ENCODE data around the gene RXFP1.

The RXFP1 gene

GRCh38 chr4:158624889-158625478 lies 103.3 kb downstream of the RXFP1 start:
- TF ChIP-seq CTCF (IDR thresholded peaks at IDR 0.05; ENCODE audit: borderline replicate concordance, extremely low read depth, low read length, poor library complexity, severe bottlenecking) (peak; percentile 65), EZH2 (IDR thresholded peaks at IDR 0.05; ENCODE audit: borderline replicate concordance, low read depth, low read length, severe bottlenecking) (no peak)
- H3K9ac ChIP-seq (ENCODE audit: low read depth, low read length) = no peak overlapping the region
- H3K27ac ChIP-seq (ENCODE audit: low read length) = no peak overlapping the region
- no peaks in the 10 kb centered on the region for H3K4me1 ChIP-seq (ENCODE audit: insufficient read depth, low read length)
- no peak for DNase-seq
- no peaks in the 10 kb centered on the region for H3K79me2 ChIP-seq (ENCODE audit: insufficient read depth, low read length)
- no peaks in the 10 kb centered on the region for H3K36me3 ChIP-seq (ENCODE audit: insufficient read depth, low read length)
- no peak overlapping the region for H2AFZ ChIP-seq (ENCODE audit: low read depth, low read length)
- no peaks in the 10 kb centered on the region for H3K9me3 ChIP-seq (ENCODE audit: insufficient read depth, low read length, severe bottlenecking)
- H3K4me3 ChIP-seq (ENCODE audit: low read depth in 1 of 2, low read length in 2 of 2) = no peak overlapping the region
- no peaks in the 10 kb centered on the region for H4K20me1 ChIP-seq (ENCODE audit: insufficient read depth, low read length)
- ATAC-seq (ENCODE audit: insufficient read depth, low read depth) = 0 out of 3 replicates have a peak, but pooled peaks have one; percentile 49
- H3K27me3 ChIP-seq (ENCODE audit: insufficient read depth, low read length, poor library complexity) = no peaks in the 10 kb centered on the region
- H3K4me2 ChIP-seq (ENCODE audit: insufficient read depth, low read length) = no peak overlapping the region

- Histone ChIP-seq H3K4me1 (ENCODE audit: insufficient read depth, low read length) (no peaks in the 10 kb centered on the region), H3K4me2 (ENCODE audit: insufficient read depth, low read length) (no peak overlapping the region), H3K79me2 (ENCODE audit: insufficient read depth, low read length) (no peaks in the 10 kb centered on the region), H3K36me3 (ENCODE audit: insufficient read depth, low read length) (no peaks in the 10 kb centered on the region), H3K9ac (ENCODE audit: low read depth, low read length) (no peak overlapping the region), H3K9me3 (ENCODE audit: insufficient read depth, low read length, severe bottlenecking) (no peaks in the 10 kb centered on the region), H3K4me3 (ENCODE audit: low read depth in 1 of 2, low read length in 2 of 2) (no peak overlapping the region), H3K27me3 (ENCODE audit: insufficient read depth, low read length, poor library complexity) (no peaks in the 10 kb centered on the region), H4K20me1 (ENCODE audit: insufficient read depth, low read length) (no peaks in the 10 kb centered on the region), H2AFZ (ENCODE audit: low read depth, low read length) (no peak overlapping the region), H3K27ac (ENCODE audit: low read length) (no peak overlapping the region)
- DNase-seq = no peak
- TF ChIP-seq EZH2 (IDR thresholded peaks at IDR 0.05; ENCODE audit: borderline replicate concordance, low read depth, low read length, severe bottlenecking) (no peak), CTCF (IDR thresholded peaks at IDR 0.05; ENCODE audit: borderline replicate concordance, extremely low read depth, low read length, poor library complexity, severe bottlenecking) (no peak)
- no peak for ATAC-seq (ENCODE audit: insufficient read depth, low read depth)
These were observed 103.9 kb downstream of the RXFP1 start for GRCh38 chr4:158625544-158625943.

- Histone ChIP-seq H3K27ac (ENCODE audit: low read length) (no peak overlapping the region), H3K27me3 (ENCODE audit: insufficient read depth, low read length, poor library complexity) (no peaks in the 10 kb centered on the region), H2AFZ (ENCODE audit: low read depth, low read length) (no peak overlapping the region), H3K4me2 (ENCODE audit: insufficient read depth, low read length) (no peak overlapping the region), H3K36me3 (ENCODE audit: insufficient read depth, low read length) (no peaks in the 10 kb centered on the region), H3K4me1 (ENCODE audit: insufficient read depth, low read length) (no peaks in the 10 kb centered on the region), H3K9ac (ENCODE audit: low read depth, low read length) (no peak overlapping the region), H3K79me2 (ENCODE audit: insufficient read depth, low read length) (no peaks in the 10 kb centered on the region), H4K20me1 (ENCODE audit: insufficient read depth, low read length) (no peaks in the 10 kb centered on the region), H3K4me3 (ENCODE audit: low read depth in 1 of 2, low read length in 2 of 2) (no peak overlapping the region), H3K9me3 (ENCODE audit: insufficient read depth, low read length, severe bottlenecking) (no peaks in the 10 kb centered on the region)
- ATAC-seq (ENCODE audit: insufficient read depth, low read depth) = no peak
- DNase-seq = no peak
- TF ChIP-seq EZH2 (IDR thresholded peaks at IDR 0.05; ENCODE audit: borderline replicate concordance, low read depth, low read length, severe bottlenecking) = no peak
These were observed 109.2 kb downstream of the RXFP1 start for GRCh38 chr4:158630893-158631292.

GRCh38 chr4:158636619-158637018 lies 114.9 kb downstream of the RXFP1 start:
- TF ChIP-seq EZH2 (IDR thresholded peaks at IDR 0.05; ENCODE audit: borderline replicate concordance, low read depth, low read length, severe bottlenecking) (no peak), CTCF (IDR thresholded peaks at IDR 0.05; ENCODE audit: borderline replicate concordance, extremely low read depth, low read length, poor library complexity, severe bottlenecking) (no peak)
- no peak overlapping the region for H3K4me2 ChIP-seq (ENCODE audit: insufficient read depth, low read length)
- H2AFZ ChIP-seq (ENCODE audit: low read depth, low read length) = no peak overlapping the region
- no peak overlapping the region for H3K27ac ChIP-seq (ENCODE audit: low read length)
- no peaks in the 10 kb centered on the region for H3K4me1 ChIP-seq (ENCODE audit: insufficient read depth, low read length)
- no peak overlapping the region for H3K4me3 ChIP-seq (ENCODE audit: low read depth in 1 of 2, low read length in 2 of 2)
- no peak overlapping the region for H3K9ac ChIP-seq (ENCODE audit: low read depth, low read length)
- no peaks in the 10 kb centered on the region for H3K36me3 ChIP-seq (ENCODE audit: insufficient read depth, low read length)
- H3K79me2 ChIP-seq (ENCODE audit: insufficient read depth, low read length) = no peaks in the 10 kb centered on the region
- no peaks in the 10 kb centered on the region for H3K27me3 ChIP-seq (ENCODE audit: insufficient read depth, low read length, poor library complexity)
- no peak for ATAC-seq (ENCODE audit: insufficient read depth, low read depth)
- DNase-seq = no peak
- no peaks in the 10 kb centered on the region for H3K9me3 ChIP-seq (ENCODE audit: insufficient read depth, low read length, severe bottlenecking)
- no peaks in the 10 kb centered on the region for H4K20me1 ChIP-seq (ENCODE audit: insufficient read depth, low read length)

Measured in DND-41 (cell line).